Activated CD8-positive, alpha-beta memory T cell treated with anti-CD3 and anti-CD28 coated beads for 1 hour (primary cell): ENCODE measurements around the gene ISL1.

ENCODE experiments used
- DNase-seq, 2 donors: peaks; one replicate each; pipeline ENCODE4 v3.0.0-alpha.2; 2020; ENCODE audit warnings: low read depth in 1 of 2; ENCODE audit errors: extremely low read depth in 1 of 2

The ISL1 gene

DNA sequence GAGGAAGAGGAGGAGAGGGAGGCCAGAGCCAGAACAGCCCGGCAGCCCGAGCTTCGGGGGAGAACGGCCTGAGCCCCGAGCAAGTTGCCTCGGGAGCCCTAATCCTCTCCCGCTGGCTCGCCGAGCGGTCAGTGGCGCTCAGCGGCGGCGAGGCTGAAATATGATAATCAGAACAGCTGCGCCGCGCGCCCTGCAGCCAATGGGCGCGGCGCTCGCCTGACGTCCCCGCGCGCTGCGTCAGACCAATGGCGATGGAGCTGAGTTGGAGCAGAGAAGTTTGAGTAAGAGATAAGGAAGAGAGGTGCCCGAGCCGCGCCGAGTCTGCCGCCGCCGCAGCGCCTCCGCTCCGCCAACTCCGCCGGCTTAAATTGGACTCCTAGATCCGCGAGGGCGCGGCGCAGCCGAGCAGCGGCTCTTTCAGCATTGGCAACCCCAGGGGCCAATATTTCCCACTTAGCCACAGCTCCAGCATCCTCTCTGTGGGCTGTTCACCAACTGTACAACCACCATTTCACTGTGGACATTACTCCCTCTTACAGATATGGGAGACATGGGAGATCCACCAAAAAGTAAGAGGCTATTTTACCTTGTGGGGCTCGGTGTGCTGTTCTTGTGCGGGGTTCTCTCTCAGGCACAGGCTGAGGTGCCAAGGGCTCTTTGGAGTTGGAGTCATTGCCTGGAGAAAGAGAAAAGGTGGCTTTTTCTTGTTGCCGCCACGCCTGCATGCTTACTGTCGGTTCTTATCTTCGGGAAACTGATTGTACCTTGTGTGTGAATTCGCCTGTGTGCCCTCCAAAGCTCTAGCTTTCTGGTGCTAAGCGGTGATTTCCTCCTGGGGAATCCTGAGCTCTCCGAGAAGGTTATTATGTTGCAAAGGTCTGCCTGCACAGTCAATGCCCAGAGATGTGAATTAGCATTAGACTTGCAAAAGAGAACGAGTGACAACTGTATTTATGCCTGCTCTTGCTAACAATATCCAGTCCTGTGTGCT is at the start of gene ISL1:
Gene ISL1 (plus strand): TSS at position 318 of the 991 bp plus-strand sequence. CDS start 224 bp downstream, at position 542.
- DNase-seq = no peak

DNA sequence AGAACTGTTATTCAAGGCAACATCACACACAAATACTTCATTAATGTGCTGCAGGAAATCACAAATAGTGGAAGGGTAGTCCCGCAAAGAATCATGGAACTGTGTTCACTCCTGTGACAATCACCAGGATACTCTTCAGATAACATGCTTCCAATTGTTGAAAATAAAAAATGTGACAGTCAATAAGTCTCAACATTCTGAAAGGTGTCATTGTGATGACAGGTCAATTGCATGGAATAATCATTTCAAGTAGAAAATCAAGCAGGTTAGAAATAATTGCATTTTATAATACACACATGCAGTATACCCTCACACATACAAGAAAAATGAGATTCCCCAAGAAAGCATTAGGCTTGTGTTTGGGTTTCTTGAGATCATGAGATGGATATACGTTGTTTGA is 46.4 kb upstream of the ISL1 start:
- no peak for DNase-seq

DNA sequence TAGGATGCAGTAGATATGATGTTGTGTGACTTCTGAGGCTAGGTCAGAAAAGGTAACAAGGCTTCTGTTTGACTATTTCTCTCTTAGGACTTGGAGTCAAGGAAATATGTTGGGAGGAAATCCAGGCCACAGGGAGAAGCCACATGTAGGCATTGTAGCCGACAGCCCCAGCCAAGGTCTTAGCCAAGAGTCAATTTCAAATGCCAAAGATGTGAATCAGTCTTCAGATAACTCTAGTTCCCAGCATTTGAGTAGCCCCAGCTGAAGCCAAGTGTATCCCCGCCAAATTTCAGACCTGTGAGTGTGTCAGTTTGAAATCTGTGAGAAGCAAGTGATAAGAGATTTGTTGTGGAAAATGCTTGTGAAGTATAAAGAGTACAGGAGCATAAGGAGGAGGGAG is 38.1 kb upstream of the ISL1 start:
- DNase-seq = no peak

DNA sequence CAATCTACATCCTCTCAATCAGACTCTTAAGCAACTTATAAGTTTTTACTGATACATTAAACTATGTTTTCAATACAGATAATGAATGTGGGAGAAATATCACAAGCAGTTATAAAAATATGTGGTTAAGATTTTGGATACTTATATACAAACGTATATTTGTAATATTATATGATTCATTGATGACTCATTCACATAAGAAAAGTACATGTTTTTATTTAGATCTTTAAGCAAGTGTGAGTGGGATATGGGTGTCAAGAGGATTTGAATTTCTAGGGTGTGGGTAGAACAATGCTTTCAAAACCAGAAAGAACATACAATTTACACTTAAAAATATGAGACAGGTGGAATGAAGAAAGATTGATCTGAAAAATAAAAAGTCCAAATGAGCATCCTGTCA is 36.1 kb upstream of the ISL1 start:
- no peak for DNase-seq

DNA sequence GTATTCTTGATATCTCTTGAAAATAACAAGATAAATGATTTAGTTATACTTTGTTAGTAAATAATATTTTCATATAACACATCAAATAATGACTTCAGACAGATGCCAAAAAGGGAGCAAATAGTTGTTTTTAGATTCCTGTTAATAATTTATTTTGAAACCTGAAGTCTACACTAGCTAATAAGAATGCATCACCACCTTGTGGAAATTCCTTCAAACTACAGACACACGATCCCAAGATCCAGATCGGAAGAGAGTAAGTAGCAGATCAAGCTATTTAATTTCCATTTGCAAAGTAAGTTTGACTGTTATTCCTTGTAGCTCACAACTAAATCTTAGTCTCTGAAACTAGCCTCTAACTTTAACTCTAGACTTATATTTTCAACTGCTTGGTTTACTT is 35.5 kb upstream of the ISL1 start:
- DNase-seq = no peak

DNA sequence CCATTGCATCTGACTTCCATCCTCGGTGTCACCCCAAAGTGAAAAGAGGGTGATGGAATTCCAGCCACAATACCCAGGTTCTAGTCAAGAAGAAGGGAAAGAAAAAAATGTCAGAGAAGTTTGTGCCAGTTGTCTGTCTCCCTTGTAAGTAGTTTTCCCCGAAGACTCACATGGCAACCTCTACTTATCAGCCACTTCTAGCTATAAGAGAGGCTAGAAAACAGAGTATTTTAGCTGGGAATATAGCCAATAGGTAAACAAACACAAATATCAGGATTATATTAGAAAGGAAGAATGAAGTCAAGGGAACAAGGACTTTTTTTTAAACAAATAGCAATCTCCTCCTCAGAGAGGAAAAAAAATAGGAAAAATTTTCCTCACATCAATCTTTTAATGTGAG is 12.2 kb upstream of the ISL1 start:
- no peak for DNase-seq

DNA sequence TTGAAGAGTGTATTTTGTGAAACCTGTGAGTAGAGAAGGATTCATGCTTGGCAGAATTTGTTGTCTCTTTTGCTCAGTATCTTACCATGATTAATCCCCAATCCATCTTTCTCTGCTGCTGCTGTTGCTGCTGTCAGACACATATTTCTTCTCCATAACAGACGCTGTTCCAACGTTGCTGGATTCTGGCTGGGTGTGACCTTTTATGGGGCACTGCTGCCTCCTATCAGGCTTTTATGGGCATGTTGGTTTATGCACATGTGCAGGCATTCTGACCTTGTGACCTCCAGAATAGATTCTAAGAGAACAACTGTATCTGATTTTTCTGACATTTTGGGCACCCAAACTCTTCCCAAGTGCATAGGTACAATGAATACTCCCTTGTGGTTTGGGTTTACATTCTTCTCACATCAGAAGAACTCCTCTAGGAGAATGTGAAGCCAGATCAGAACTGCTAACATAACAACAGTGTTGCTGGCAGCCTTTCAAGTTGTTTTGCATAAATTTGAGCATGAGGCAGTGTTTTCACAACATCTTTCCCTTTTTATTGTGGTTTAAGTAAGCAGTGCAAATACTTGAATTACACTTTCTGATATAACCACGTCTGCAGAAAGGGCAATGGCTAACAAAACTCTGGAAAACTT is 9.2 kb upstream of the ISL1 start:
- no peak for DNase-seq

DNA sequence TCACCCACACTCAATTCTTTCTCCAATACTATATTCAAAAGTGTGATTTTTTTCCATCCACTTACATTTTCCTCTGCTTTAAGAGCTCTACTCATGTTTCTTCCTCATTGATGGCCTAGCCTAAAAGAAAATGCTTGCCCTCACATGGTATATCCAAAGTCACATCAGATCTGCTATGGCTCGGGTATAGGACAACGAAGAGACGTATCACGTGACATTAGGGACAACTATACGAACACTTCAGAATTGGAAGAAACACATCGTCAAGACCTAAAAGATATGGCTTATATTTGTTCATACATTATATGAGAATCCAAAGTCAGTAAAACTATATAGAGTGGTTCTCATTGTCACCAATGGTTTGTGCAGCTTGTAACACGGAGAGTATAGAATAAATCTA is 8.2 kb upstream of the ISL1 start:
- DNase-seq = no peak

DNA sequence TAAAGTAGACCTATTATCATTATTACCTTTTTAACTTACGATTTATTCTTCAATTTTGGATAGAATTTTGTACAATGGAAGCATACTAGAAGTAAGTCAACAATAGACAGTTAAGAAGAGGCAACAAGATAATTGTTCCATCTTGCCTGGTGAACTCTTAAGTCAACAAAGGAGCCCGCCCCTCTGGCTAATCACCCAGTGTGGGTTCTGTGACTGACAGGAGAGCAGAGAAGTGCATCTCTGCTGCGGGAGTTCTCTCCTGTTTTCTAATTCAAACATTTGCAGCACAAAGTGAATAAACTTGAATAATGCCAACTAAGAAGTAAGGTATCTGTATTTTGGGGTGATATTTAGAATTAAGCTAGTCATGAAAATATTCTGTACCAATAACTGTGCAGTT is 6.7 kb upstream of the ISL1 start:
- DNase-seq = no peak

DNA sequence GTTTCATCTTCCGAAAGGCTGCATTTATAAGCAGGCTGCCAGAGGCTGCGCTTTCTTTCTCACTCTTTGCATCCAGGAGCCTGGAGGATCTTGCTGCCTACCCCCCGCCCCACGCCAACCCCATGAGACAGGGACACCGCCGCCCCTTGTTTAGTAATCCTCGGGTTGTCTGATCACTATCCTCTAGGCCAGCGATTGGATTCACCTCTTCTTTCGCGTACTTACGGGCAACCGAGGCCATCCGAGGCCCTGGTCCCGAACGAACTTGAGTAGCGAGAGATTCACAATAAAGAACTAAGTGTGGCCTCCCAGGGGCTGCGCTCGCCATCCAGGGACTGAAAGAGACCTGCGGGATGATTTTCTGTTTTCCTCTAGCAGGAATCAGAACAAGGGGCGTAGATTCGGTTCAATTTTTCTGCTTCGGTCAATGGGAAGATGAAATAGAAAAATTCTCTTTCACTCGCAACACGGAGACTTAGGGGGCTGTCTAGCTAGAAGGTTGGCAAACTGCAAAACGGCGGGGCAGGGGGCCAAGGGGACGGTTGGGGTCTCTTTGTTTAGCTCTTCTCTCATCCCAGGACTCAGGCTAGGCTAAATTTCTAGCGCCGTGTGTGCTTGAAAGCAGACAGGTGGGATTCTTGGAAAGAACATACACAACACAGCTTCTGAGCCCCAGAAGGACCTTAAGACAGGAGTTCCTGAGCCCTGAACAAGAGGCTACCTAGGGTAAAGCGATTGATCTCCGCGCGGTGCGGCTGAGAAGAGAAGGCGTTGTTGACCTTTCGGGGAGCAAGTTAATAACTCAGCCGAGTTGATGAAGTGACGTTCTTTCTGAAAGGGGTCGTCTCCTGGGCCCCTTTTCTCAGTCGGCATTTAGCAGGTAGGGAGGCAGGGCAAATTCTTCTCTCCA is 5.8 kb upstream of the ISL1 start:
- no peak for DNase-seq

DNA sequence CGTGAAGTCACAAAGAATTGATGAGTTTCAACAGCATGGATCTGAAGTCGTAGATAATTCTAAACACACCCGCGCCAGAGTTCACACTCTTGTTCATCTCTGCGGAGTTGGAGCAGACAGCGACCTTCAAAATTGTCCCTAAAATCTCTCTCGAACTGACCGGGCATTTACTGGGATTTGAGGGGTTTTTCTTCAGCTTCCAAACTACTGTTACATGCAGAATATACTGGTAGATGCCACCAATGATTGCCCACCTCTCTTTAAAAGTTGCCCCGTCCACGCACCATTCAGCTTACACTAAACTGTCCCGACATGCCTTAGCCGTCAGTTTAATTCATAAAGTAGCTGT is 5.2 kb upstream of the ISL1 start:
- DNase-seq = no peak

DNA sequence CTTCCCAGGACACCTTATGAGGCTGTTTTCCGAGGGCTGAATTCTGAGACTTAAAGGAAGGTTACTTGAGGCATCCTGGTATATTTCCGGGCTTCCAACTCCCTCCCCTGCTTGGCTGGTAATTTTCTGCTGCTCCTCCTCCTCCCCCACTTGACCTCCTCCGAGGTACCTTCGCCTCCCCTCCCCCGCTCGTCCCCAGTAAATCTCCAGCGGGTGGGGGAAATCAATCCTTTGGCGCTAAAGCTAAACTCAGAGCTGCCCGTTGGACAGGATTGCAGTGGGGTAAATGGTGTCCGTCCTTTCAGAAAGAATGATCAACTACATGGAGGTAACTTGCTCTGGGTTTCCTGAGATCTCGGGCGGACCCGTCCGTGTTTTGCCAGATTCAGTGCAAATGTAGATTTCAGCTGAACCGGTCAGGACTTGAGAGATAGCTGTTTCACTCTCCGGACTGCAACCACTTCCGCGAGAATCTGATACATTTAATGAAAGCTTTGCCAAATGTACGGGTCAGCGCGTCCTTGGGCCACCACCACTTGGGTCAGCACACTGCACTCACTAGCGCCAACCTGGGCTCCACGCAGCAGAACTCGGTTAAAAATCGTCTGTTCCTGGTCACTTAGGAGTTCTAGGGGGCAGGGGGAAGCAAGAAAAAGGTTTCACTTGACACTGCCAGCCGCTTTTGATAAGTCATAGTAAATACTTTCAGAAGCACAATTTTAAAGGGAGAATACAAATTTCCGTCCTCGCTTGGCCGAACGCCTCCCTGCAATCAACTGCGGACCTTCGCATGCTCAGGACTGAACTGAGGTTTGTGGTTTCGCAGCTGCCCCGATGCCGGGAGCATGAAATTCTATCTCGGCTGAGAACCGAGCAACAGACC is 4.6 kb upstream of the ISL1 start:
- DNase-seq = no peak

DNA sequence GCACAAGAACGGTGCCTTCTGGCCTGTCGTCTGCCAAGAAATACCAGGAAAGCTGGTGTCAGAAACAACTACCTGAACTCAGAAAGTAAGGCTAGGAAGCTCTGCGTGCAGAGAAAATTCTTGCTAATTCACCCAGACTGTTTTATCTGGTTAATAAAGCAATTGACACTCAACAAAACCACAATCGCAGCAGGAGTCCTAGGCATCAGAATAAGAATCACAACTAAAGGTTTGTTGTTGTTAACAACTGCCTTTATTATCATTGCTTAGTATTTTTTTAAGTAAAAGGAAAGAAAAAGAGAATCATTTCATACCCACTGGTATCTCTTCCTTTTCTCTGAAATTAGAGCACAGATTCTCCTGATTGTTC is 3.9 kb upstream of the ISL1 start:
- no peak for DNase-seq

DNA sequence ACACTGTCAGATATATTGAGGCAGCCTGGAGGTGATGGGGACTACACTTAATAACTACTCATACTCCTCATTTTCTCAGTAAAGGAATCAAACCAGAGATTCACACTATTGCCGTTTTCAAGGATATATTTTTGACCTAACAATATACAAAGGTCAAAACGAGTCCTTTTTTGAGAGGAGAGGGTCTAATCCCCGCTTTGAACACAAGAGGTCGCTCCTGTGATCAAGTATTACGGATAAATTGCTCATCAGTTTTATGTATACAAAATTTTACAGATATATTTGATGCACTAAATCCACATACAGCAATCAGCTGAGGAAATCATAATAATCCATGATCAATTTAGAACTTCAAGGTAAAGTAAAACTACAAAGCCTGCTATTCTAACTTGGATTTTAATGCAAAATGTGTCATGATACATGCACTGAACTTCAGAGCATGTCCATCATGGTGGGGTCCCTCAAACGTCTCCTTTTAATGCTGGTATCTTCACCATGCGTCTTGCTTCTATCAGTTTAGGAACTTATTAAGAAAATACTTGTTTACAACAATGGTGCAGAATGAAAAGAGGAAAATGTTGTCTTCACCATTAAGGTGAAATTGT is 2.5 kb upstream of the ISL1 start:
- DNase-seq = no peak

DNA sequence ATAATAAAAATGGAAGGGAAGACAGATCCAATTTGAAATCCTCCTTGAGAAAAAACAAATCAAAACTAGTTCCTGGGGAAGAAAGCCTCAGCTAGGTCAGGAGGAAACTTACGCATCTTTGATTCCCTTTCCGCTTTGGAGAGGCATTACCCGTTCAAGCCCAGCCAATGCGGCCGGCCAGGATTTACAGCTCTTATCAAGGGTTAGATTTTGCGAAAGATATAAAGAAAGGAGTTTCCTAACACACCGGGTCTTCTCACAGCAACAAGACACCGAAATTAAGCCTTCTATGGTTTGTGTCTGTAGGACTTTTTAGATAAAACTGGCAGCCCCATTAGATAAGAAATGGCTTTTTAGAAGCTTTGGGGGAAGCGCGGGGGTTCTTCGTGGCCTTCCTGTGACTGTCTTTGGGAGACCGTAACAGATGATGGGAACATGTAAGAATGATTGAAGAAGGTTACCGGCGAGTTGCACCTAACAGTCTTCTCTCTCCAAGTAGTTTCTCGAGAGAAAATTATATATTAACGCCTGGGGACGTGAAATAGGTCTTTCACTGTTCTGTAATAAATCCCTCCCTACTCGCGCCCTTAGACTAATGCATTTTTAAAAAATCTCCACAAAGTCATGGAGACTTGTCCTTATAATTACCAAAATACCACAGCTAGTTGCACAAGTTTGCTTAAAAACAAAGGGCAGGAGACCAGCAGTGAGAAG is 1.3 kb upstream of the ISL1 start:
- DNase-seq = no peak

DNA sequence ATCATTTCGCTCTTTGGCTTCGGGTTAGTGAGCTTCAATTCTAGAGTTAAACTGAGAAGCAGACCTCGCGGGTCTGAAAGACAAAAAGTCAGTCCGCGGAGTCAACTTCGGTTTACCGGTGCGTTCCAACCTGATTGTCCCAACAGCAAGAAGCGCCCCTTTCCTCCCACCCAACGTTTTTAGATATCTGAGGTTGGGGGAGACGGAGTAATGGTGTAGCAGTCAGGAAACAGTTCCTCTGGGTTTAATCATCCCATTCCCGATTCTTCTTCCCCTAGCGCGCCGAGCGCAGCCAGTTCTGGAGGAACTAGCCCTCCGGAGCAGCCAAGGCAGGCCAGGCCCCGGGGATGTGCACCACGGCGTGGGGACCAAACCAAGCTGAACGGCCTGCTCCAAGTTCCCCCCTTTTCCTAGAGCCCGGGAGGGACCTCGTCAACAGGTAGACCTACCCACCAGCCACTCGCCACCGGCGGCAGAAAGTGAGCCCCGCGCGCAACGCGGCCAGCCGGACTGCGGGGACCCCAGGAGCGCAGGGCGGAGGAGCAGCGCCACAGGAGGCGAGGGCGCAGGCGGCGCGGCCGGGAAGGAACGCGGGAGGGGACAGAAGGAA is 622 bp upstream of the ISL1 start:
- no peak for DNase-seq

DNA sequence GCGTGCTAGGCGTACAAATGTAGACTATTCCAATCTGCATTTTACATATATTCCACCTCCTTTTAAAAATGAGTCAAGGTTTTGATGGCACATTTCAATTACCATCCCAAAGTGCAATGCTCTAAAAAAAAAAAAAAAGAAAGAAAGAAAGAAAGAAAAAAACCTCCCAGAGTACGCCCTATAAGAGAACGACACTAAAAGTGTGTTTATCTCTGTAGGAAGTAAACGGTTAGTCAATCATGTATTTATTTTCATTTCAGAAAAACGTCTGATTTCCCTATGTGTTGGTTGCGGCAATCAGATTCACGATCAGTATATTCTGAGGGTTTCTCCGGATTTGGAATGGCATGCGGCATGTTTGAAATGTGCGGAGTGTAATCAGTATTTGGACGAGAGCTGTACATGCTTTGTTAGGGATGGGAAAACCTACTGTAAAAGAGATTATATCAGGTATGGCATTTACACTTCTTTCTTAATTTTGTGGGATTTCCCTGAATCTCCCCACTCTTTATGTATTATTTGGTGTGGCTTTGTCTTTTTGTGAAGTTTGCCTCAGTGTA is 1.1 kb downstream of the ISL1 start:
- no peak for DNase-seq

DNA sequence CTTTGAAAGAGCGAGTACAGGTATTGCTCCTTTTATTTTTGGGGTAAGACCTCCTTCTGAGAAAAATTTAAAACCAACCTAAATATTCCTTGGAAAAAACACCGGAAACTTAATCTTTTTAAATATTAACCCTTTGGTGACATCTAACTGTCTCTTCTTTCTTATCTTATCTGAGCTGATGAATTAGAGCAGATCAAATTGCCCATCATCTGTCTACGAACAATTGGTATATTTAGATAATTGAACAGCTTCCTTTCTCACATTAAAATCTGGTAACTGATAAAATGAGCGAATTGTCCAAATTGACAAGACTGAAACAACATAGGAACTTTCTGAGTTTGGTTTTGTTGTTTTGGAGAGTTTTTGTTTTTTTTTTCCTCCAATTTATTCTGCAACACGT is 2.0 kb downstream of the ISL1 start:
- no peak for DNase-seq
